ENCODE data around the gene YPEL4. TPM values are rescaled to one million over a fixed set of nuclear protein-coding genes. Genes with fewer than 3 reads are reported as not detected.

YPEL4 gene
- total RNA-seq, 2 experiments from 2014 or later: 0.43 to 0.73 TPM

DNA sequence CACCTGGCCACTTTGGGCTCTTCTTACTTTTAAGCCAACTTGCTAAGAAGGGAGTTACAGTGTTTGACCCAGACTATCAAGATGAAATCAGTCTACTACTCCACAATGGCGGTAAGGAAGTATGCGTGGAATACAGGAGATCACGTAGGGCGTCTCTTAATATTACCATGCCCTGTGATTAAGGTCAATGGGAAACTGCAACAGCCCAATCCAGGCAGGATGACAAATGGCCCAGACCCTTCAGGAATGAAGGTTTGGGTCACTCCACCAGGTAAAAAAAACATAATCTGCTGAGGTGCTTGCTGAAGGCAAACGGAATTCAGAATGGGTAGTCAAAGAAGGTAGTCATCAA, 1.0 kb upstream of the YPEL4 start:
- POLR2A ChIA-PET: no interaction called here
- H3K9me3 Mint-ChIP-seq: no peaks in the 10 kb centered on the region
- CTCF ChIA-PET: no interaction called here
- H3K27me3 Mint-ChIP-seq: peaks cover 31% of the 10 kb centered on the region
- no peaks in the 10 kb centered on the region for H3K36me3 Mint-ChIP-seq
- DNase-seq: no peak
- H3K4me3 Mint-ChIP-seq: no peak overlapping the region
- intact Hi-C loops (cut with micrococcal nuclease): no loop called here
- H3K27ac Mint-ChIP-seq: no peak overlapping the region
- H3K4me1 Mint-ChIP-seq (ENCODE audit: low read depth): peaks cover 40% of the 10 kb centered on the region

DNA sequence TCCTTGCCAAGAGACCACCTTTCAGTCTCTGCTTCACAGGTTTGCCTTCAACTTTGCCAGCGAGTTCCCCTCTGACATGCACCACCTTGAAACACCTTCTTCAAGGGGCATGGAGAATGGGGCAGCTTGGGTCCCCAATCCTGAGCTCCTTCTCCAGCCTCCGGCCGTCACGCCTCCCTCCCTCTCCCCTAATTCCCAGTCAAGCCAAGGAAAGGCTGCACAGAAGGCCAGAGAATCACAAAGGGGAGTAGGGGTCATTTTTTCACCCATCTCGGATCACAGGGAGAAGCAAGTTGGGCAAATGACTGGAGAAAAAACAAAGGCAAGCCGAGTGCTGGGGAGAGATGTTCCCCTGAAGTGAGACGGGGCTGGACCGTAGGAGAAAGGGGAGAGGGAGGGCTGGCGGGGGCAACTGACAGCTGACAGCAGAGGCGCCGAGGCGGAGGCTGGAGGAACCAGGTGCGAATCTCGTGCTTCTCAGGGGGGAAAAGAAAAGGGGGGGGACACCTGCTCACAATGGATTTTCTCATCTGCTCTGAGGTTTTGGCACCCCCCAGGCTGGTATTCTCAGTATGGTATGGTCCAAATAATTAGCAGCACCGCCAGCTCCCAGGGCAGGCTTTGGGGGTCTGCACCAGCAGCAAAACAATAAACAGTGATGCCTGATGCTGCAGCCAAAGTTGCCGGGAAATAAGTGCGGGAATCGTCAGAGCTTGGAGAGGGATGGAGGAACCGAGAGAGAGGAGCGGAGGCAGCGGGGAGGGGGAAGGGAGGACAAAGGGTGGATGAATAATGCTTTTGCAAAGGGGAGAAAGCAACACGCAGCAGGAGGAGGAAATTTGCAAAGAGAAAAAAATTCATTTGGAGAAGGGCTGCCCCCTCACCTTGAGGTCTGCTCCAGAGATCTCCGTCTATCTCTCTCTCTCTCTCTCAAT, 644 bp downstream of the YPEL4 start:
- Mint-ChIP-seq H3K4me3 (peak overlapping the region; percentile 73), H3K9me3 (no peaks in the 10 kb centered on the region), H3K36me3 (no peaks in the 10 kb centered on the region), H3K27me3 (peaks cover 41% of the 10 kb centered on the region), H3K4me1 (ENCODE audit: low read depth) (peaks cover 40% of the 10 kb centered on the region), H3K27ac (no peak overlapping the region)
- intact Hi-C loops (cut with micrococcal nuclease): loop anchor here (5.0 kb wide), 1 partner anchor 312 kb away; the partner anchor contains the start of genes P2RX3 and SSRP1
- ChIA-PET POLR2A (interaction anchor here (1.0 to 1.6 kb wide), 3 partner anchors 9 to 19 kb away, joined by 3 to 4 read pairs (median 3); partner anchors contain the start of genes CLP1 and ZDHHC5), CTCF (interaction anchor here (0.5 to 1.6 kb wide), 4 partner anchors 74 to 820 kb away, joined by 3 to 9 read pairs (median 4); partner anchors contain the start of gene UBE2L6)
- DNase-seq: peak; percentile 50

DNA sequence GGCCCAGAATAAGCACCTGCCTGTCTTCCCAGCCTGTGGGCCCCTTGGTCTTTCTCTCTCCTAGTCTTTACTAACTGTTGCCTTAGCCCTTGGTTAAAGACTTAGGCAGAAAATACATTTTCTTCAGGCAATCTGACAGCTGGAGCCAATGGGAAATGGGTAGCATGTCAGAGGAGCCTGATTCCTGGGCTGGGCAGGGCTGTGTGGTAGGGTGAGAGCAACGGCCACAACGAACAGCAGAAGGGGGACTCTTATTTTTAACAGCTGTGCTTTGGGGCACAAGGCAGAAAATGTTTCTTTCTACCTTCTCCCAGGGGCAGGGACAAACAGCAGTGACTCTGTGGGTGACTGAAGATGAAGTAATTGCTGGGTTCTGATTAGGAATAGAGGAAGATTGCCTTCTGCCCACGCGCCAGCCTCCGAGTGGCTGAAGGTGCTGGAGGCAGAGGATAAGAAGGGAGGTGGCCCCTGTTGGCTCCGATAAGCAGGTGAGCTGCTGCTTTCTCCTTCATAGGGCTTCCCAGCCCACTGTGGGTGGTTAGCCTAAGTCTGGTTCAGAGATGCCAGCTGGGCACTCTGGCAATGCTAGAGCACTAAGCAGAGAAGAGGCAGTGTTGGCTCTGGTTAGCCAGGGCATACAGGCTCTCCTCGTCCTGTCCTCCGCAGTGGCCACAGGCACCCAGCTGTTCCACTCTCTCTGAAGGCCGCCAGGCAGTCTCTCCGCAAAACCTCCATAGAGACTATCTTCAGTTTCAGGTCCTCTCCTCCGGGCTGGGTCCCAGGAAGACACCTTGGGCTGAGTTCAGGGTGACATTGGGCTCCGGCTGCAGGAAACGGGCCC, 1.5 kb downstream of the YPEL4 start:
- Mint-ChIP-seq H3K9me3 (no peaks in the 10 kb centered on the region), H3K36me3 (no peaks in the 10 kb centered on the region), H3K4me1 (ENCODE audit: low read depth) (peaks cover 40% of the 10 kb centered on the region), H3K4me3 (peak overlapping the region; percentile 73), H3K27me3 (peaks cover 41% of the 10 kb centered on the region), H3K27ac (no peak overlapping the region)
- ChIA-PET CTCF (interaction anchor here (0.6 to 1.6 kb wide), 5 partner anchors 14 to 819 kb away, joined by 3 to 9 read pairs (median 3); partner anchors contain the start of gene UBE2L6), POLR2A (interaction anchor here (1.0 to 1.6 kb wide), 2 partner anchors 10 to 20 kb away, joined by 3 to 4 read pairs; partner anchors contain the start of genes CLP1 and ZDHHC5)
- peak; percentile 40 for DNase-seq
- intact Hi-C loops (cut with micrococcal nuclease): loop anchor here (5.0 kb wide), 1 partner anchor 311 kb away; the partner anchor contains the start of genes P2RX3 and SSRP1

DNA sequence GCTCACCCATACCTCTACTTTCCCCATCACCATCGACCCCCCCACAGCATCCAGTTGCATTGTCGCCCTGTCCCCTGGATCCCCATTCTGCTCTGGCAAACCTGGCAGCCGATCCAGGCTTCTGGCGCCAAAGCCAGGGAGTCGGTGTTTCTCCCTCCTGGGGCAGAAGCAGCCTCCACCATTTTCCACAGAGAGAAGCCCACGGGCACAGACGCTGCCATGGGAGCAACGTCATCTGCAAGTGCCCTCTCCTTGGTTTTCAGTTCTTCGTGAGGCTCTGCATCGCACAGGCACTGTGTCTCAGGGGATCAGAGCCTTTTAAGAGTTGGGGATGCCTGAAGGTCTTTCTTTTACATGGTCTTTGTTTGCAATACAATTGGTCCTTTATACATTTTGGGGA, 2.3 kb downstream of the YPEL4 start:
- Mint-ChIP-seq H3K36me3 (no peaks in the 10 kb centered on the region), H3K4me1 (ENCODE audit: low read depth) (peaks cover 36% of the 10 kb centered on the region), H3K27me3 (peaks cover 42% of the 10 kb centered on the region), H3K9me3 (no peaks in the 10 kb centered on the region), H3K4me3 (no peak overlapping the region), H3K27ac (no peak overlapping the region)
- intact Hi-C loops (cut with micrococcal nuclease): loop anchor here (5.0 kb wide), 1 partner anchor 310 kb away; the partner anchor contains the start of genes P2RX3 and SSRP1
- no peak for DNase-seq
- ChIA-PET CTCF (interaction anchor here (1.2 to 1.9 kb wide), 5 partner anchors 15 to 155 kb away, joined by 3 to 13 read pairs (median 6); partner anchors contain the start of gene UBE2L6), POLR2A (interaction anchor here (0.6 kb wide), 1 partner anchor 79 kb away, joined by 3 read pairs; no protein-coding TSS in a partner anchor)

DNA sequence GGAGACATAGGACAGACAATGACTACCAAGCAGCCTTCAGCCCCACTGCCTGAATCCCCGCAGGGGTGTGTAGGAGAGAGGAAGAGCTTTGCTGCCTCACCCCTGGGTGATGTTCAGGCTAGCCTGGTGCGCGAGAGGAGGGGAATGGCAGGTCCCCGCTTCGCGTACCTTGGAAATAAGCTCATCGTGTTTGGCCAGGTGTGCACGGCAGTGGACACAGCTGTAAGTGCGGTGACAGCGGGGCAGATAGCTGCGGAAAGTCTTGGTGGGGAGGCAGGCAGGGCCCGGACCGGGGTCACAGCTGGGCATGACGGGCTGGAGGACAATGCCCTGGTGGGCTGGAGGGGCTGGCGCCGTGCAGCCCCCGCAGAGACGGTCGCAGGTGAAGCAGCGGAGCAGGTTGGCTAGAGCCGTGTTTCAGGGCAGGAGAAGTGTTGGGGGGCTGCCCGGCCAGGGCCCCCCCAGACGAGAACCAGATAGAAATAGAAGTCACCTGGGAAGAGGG, 2.9 kb downstream of the YPEL4 start:
- H3K4me1 Mint-ChIP-seq (ENCODE audit: low read depth): peaks cover 36% of the 10 kb centered on the region
- CTCF ChIA-PET: interaction anchor here (0.8 to 1.9 kb wide), 6 partner anchors 16 to 189 kb away, joined by 3 to 13 read pairs (median 6); partner anchors contain the start of gene UBE2L6
- H3K27me3 Mint-ChIP-seq: peaks cover 42% of the 10 kb centered on the region
- H3K27ac Mint-ChIP-seq: no peak overlapping the region
- no peak overlapping the region for H3K4me3 Mint-ChIP-seq
- POLR2A ChIA-PET: interaction anchor here (0.6 kb wide), 1 partner anchor 78 kb away, joined by 3 read pairs; no protein-coding TSS in a partner anchor
- DNase-seq: no peak
- no peaks in the 10 kb centered on the region for H3K9me3 Mint-ChIP-seq
- intact Hi-C loops (cut with micrococcal nuclease): loop anchor here (5.0 kb wide), 1 partner anchor 310 kb away; the partner anchor contains the start of genes P2RX3 and SSRP1
- H3K36me3 Mint-ChIP-seq: no peaks in the 10 kb centered on the region

DNA sequence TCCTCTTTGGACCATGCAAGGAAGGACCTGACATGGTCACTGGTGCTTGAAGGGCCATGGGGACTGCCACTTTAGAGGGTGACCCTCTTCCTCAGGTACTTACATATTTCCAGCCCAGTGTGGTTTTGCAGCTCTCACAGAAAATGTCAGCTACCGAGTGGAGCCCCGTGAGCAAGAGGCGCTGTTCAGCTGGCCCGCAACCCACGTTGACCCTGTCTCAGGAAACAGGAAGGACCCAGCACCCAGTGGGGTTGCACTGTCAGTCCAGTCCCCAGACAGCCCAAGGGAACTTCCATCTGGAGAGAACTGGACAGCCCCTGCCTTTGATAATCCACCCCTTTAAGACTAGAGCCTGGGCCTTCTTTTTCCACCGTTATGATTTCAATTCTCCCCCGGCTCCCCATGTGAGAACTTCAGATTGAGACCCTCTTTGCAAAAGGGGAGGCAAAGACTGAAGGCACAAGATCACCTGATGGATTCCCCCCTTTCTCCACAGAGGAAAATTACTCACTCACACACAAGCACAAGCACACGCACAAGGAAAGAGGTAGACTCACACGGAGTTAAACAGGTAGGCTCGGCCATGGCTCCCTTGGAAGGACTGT, 3.4 kb downstream of the YPEL4 start:
- H3K27me3 Mint-ChIP-seq: peaks cover 42% of the 10 kb centered on the region
- H3K27ac Mint-ChIP-seq: no peak overlapping the region
- CTCF ChIA-PET: interaction anchor here (0.8 to 1.9 kb wide), 5 partner anchors 78 to 188 kb away, joined by 3 to 13 read pairs (median 6); partner anchors contain the start of gene UBE2L6
- intact Hi-C loops (cut with micrococcal nuclease): loop anchor here (5.0 kb wide), 1 partner anchor 309 kb away; the partner anchor contains the start of genes P2RX3 and SSRP1
- no peaks in the 10 kb centered on the region for H3K9me3 Mint-ChIP-seq
- peaks cover 38% of the 10 kb centered on the region for H3K4me1 Mint-ChIP-seq (ENCODE audit: low read depth)
- DNase-seq: no peak
- H3K4me3 Mint-ChIP-seq: no peak overlapping the region
- POLR2A ChIA-PET: interaction anchor here (0.6 kb wide), 1 partner anchor 78 kb away, joined by 3 read pairs; no protein-coding TSS in a partner anchor
- no peaks in the 10 kb centered on the region for H3K36me3 Mint-ChIP-seq

DNA sequence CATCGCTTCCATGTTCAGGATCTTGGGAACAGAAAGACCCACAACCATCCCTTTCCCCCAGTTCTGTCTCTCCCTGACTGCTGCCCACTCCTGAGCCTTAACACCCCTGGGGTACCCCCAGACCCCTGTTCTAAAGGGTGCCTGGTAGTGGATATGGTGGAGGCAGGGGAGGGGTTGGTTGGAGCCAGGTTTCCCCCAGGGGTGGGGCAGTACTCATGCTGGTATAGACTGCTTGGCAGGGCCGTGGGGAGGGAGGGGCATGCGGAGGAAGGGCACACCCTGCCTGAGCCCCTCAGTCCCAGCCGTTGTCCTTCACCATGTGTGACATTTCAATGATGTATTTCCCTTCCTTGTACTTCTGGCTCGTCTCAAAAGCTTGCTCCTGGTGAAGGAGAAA, 4.0 kb downstream of the YPEL4 start:
- no peaks in the 10 kb centered on the region for H3K36me3 Mint-ChIP-seq
- CTCF ChIA-PET: interaction anchor here (1.4 to 8.8 kb wide), 8 partner anchors 76 to 221 kb away, joined by 5 to 121 read pairs (median 10); partner anchors contain the start of gene UBE2L6
- peaks cover 38% of the 10 kb centered on the region for H3K4me1 Mint-ChIP-seq (ENCODE audit: low read depth)
- H3K27ac Mint-ChIP-seq: no peak overlapping the region
- intact Hi-C loops (cut with micrococcal nuclease): loop anchor here (2.0 to 5.0 kb wide), 4 partner anchors 153 to 308 kb away; partner anchors contain the start of genes P2RX3 and SSRP1
- no peak overlapping the region for H3K4me3 Mint-ChIP-seq
- H3K27me3 Mint-ChIP-seq: peaks cover 42% of the 10 kb centered on the region
- POLR2A ChIA-PET: no interaction called here
- DNase-seq: no peak
- no peaks in the 10 kb centered on the region for H3K9me3 Mint-ChIP-seq

DNA sequence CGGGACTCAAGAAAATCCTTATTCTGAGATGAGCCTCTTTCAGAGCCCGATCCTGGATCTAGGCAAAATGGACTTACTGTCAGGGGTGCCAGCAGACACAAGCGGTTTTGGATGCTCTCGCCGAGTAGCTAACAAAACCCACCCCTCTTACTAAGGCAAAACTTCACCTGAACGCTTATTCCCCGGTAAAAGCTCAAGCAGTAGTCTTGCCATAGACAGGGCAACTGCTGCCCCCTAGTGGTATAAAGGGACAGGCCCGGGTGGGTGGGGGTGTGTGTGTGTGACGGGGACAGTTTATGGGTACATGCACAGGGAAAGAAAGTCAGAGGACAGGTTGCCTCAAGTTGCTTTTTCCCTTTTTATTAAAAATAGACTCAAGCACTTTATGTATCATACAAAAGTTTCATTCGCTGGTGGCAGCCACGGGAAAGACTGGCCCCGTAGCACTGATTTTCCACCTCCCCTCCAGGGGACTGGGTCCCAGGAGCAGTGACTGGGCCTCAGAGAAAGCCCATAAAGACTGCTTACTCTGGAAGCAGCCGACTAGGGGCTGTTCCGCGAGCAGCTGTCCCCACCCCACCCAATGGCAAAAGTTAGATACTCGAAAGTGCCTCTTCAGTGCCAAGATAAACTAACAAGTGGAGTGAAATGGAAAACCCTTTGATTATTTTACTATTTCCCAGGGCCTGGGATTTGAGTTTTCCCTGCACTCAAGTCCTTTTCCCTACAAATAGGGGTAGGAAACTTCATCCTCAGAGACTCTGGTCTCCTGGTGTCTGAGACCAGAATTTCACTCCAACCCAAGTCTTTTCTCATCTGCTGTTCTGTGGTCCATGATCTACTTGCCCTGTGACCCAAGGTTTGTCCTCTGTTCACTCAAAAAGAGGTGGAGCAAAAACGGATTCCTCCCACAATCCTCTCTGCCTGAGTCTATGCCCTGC, 4.7 kb downstream of the YPEL4 start:
- ChIA-PET POLR2A (interaction anchor here (1.0 to 1.2 kb wide), 2 partner anchors 77 to 152 kb away, joined by 3 to 4 read pairs; partner anchors contain the start of gene UBE2L6), CTCF (interaction anchor here (0.6 to 8.8 kb wide), 38 partner anchors 8 to 305 kb away, joined by 3 to 121 read pairs (median 4); partner anchors contain the start of genes CLP1, SELENOH, SERPING1 and UBE2L6)
- Mint-ChIP-seq H3K4me3 (no peak overlapping the region), H3K4me1 (ENCODE audit: low read depth) (peaks cover 36% of the 10 kb centered on the region), H3K27ac (no peak overlapping the region), H3K9me3 (no peaks in the 10 kb centered on the region), H3K36me3 (no peaks in the 10 kb centered on the region), H3K27me3 (peaks cover 42% of the 10 kb centered on the region)
- peak; percentile 90 for DNase-seq
- intact Hi-C loops (cut with micrococcal nuclease): loop anchor here (1.0 to 5.0 kb wide), 5 partner anchors 115 to 308 kb away; partner anchors contain the start of genes P2RX3, SSRP1 and TIMM10

DNA sequence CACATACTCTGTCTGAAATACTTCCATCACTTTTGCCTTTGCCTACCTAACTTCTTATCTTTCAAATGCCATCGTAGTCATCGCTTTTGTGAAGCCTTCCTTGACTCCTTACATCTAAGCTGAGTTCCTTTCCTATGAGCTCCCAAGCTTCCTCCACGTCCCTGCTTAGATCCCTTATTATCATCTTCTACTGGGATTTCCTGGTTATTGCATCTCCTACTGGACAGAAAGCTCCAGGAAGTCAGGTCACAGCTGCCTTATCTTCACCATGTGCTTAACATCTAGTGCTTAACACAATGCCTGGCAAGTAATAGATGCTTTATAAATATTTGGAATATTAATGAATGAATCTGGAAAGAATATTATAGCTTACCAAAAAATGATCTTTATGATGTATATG, 5.9 kb downstream of the YPEL4 start:
- no peak for DNase-seq
- Mint-ChIP-seq H3K36me3 (no peaks in the 10 kb centered on the region), H3K9me3 (no peaks in the 10 kb centered on the region), H3K27ac (no peak overlapping the region), H3K4me3 (no peak overlapping the region), H3K4me1 (ENCODE audit: low read depth) (peaks cover 28% of the 10 kb centered on the region), H3K27me3 (peaks cover 41% of the 10 kb centered on the region)
- intact Hi-C loops (cut with micrococcal nuclease): loop anchor here (1.0 to 2.0 kb wide), 4 partner anchors 114 to 185 kb away; partner anchors contain the start of gene TIMM10
- ChIA-PET CTCF (interaction anchor here (0.9 to 8.8 kb wide), 23 partner anchors 12 to 300 kb away, joined by 3 to 121 read pairs (median 6); partner anchors contain the start of genes CLP1, SELENOH, SERPING1 and UBE2L6), POLR2A (no interaction called here)

All from activated CD4-positive, alpha-beta memory T cell treated with anti-CD3 and anti-CD28 coated beads for 36 hours (primary cell).